Measurements from ENCODE around the gene PTPN4.

Gene PTPN4

DNA sequence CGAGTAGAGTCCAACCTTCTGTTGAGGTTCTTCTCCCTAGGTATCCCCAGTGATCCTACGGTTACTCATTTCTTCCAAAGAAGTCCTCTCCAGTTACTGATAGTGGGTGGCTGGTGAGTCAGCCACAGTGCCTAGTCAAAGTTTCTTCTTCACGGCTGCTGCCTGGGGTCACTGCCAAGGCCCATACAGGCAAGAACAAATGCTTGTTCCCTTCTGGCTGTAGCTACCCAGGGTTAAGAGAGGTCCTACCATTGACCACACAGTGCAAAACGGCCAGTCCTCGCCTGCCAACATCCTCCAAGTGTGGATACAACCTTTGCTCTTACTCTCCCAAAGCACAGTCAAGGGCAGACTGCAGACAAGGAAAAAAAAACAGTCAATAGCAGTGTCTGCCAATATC, 2.9 kb upstream of the PTPN4 start:
- WGBS (ENCODE audit: insufficient coverage) = 99% methylated on average over 5 of the region's 5 CpGs
- Histone ChIP-seq H3K36me3 (ENCODE audit: control insufficient read depth in 4 of 4, insufficient read depth in 4 of 4, low read length in 3 of 4) (no peaks in the 10 kb centered on the region), H3K27me3 (replicated peaks in 2 of 5; ENCODE audit: control insufficient read depth in 4 of 5, insufficient read depth in 5 of 5, low read length in 4 of 5) (no peaks in the 10 kb centered on the region), H3K27ac (ENCODE audit: insufficient read depth in 1 of 2, low read depth in 1 of 2, low read length in 2 of 2, poor library complexity in 1 of 2, severe bottlenecking in 2 of 2) (no peak overlapping the region), H3K9me3 (ENCODE audit: control extremely low read depth in 1 of 5, control insufficient read depth in 4 of 5, insufficient read depth in 2 of 5, low read depth in 1 of 5, low read length in 4 of 5) (no peaks in the 10 kb centered on the region), H3K4me3 (ENCODE audit: control insufficient read depth in 1 of 7, extremely low read depth in 1 of 7, insufficient read depth in 4 of 7, low read depth in 2 of 7, low read length in 6 of 7) (no peak overlapping the region), H3K4me1 (ENCODE audit: control extremely low read depth in 1 of 4, control insufficient read depth in 4 of 4, insufficient read depth in 4 of 4, low read length in 3 of 4) (peaks cover 8 to 28% (median 20%) of the 10 kb centered on the region in 4 experiments)
- ChIA-PET CTCF (interaction anchor here (1.1 to 7.6 kb wide), 8 partner anchors 8 to 558 kb away, joined by 3 to 98 read pairs (median 7); no protein-coding TSS in a partner anchor), POLR2A (interaction anchor here (0.6 kb wide), 1 partner anchor 420 kb away, joined by 3 read pairs; no protein-coding TSS in a partner anchor)
- no peak for DNase-seq

DNA sequence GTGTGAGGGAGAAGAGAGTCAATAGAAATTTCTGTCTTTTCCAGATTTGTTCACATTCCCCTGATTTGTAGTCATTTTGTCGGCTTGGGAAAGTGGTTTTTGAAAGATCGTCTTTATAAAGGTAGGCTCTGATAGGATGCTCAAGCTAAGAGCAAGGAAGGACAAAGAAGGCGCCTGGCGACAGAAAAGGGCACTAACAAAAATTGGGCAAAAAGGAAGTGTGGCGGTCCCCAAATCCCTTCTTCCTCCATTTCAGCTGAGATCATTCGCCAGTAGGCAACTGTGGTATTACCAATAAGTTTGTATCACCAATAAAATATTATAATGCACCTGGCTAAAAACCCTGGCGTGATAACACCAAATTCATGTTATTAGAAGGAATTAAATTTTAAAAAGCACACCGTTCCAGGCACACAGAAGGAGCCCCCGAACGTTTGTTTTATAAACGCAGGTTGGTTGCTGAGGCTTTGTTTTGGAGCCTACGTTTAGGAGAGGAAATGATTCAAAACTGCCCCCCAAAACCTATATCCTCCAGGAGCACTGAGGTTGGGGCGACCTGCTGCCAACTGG, 756 bp upstream of the PTPN4 start:
- Histone ChIP-seq H3K4me1 (ENCODE audit: control extremely low read depth in 1 of 4, control insufficient read depth in 4 of 4, insufficient read depth in 4 of 4, low read length in 3 of 4) (peaks cover 12 to 38% (median 22%) of the 10 kb centered on the region in 4 experiments), H3K27me3 (replicated peaks in 2 of 5; ENCODE audit: control insufficient read depth in 4 of 5, insufficient read depth in 5 of 5, low read length in 4 of 5) (no peaks in the 10 kb centered on the region), H3K9me3 (ENCODE audit: control extremely low read depth in 1 of 5, control insufficient read depth in 4 of 5, insufficient read depth in 2 of 5, low read depth in 1 of 5, low read length in 4 of 5) (no peaks in the 10 kb centered on the region), H3K4me3 (ENCODE audit: control insufficient read depth in 1 of 7, extremely low read depth in 1 of 7, insufficient read depth in 4 of 7, low read depth in 2 of 7, low read length in 6 of 7) (peak overlapping the region; percentile 66 to 97 (median 91)), H3K27ac (ENCODE audit: insufficient read depth in 1 of 2, low read depth in 1 of 2, low read length in 2 of 2, poor library complexity in 1 of 2, severe bottlenecking in 2 of 2) (peak overlapping the region; percentile 58 to 90), H3K36me3 (ENCODE audit: control insufficient read depth in 4 of 4, insufficient read depth in 4 of 4, low read length in 3 of 4) (no peaks in the 10 kb centered on the region)
- no peak for DNase-seq
- 77% methylated on average over 3 of the region's 13 CpGs for WGBS (ENCODE audit: insufficient coverage)
- CTCF ChIA-PET = interaction anchor here (0.8 to 7.6 kb wide), 2 partner anchors 26 to 62 kb away, joined by 4 to 98 read pairs; no protein-coding TSS in a partner anchor
- POLR2A ChIA-PET = no interaction called here

DNA sequence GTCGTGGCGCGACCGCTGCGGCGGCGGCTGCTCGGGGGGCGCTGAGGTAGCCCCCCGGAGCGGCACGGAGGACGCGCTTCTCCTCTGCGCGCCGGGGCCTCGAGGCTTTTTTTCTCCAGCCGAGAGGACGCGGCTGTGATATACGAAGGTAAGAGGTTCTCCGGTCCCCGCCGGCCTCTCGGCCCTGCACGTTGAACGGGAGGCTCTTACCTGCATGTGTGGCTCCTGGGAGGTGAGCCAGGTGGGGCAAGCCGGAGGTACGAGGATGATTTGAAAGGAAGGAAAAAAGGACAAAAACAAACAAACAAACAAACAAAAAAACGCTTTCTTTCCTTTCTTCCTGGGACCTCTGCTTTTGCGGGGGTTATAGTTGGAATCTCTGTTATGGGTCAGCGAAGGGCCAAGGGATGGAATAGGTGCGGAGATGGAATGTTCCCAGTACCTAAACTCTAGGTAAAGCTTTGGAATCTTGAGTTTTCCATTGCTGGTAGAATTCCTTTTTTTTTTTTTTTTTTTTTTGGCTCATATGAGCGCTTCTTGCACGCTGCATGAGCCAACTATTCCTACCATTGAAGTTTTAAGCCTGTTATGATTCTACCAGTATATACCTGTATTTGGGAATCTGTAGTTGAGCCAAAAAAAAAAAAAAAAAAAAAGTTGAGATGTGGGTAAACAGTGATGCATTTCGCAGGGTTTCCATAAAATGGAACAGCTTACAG, 674 bp downstream of the PTPN4 start:
- no peak for DNase-seq
- H3K4me3 ChIP-seq (ENCODE audit: control insufficient read depth in 1 of 7, extremely low read depth in 1 of 7, insufficient read depth in 4 of 7, low read depth in 2 of 7, low read length in 6 of 7) = peak overlapping the region; percentile 66 to 97 (median 91)
- H3K4me1 ChIP-seq (ENCODE audit: control extremely low read depth in 1 of 4, control insufficient read depth in 4 of 4, insufficient read depth in 4 of 4, low read length in 3 of 4) = peaks cover 12 to 38% (median 22%) of the 10 kb centered on the region in 4 experiments
- no peaks in the 10 kb centered on the region for H3K9me3 ChIP-seq (ENCODE audit: control extremely low read depth in 1 of 5, control insufficient read depth in 4 of 5, insufficient read depth in 2 of 5, low read depth in 1 of 5, low read length in 4 of 5)
- 5% methylated on average over 11 of the region's 37 CpGs for WGBS (ENCODE audit: insufficient coverage)
- peak overlapping the region; percentile 83 to 90 for H3K27ac ChIP-seq (ENCODE audit: insufficient read depth in 1 of 2, low read depth in 1 of 2, low read length in 2 of 2, poor library complexity in 1 of 2, severe bottlenecking in 2 of 2)
- H3K27me3 ChIP-seq (replicated peaks in 2 of 5; ENCODE audit: control insufficient read depth in 4 of 5, insufficient read depth in 5 of 5, low read length in 4 of 5) = no peaks in the 10 kb centered on the region
- ChIA-PET POLR2A (no interaction called here), CTCF (interaction anchor here (0.6 to 2.2 kb wide), 2 partner anchors 60 to 400 kb away, joined by 3 to 5 read pairs; no protein-coding TSS in a partner anchor)
- no peaks in the 10 kb centered on the region for H3K36me3 ChIP-seq (ENCODE audit: control insufficient read depth in 4 of 4, insufficient read depth in 4 of 4, low read length in 3 of 4)

GRCh38 chr2:119760956-119761275, 1.2 kb downstream of the PTPN4 start:
- H3K27ac ChIP-seq (ENCODE audit: insufficient read depth in 1 of 2, low read depth in 1 of 2, low read length in 2 of 2, poor library complexity in 1 of 2, severe bottlenecking in 2 of 2) = peak overlapping the region in 1 of 2 experiments; percentile 90
- DNase-seq = peak in 2 of 3 donors; percentile 19 to 37

DNA sequence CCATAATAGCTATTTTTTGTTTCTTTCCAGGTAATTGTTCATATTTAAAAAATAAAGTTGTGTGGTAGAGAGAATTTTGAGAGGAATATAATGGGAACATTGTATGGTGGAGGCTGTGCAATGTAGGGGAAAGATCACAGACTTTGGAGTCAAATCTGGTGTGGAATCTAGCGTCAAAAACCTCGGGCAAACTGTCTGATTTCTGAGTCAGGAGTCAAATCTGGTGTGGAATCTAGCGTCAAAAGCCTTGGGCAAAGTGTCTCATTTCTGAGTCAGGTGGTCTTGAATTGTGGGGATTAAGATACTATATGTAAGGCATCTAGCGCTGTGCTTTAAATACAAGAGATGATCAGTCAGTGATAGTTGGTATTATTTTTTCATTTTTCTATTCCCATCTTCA, 5.1 kb downstream of the PTPN4 start:
- CTCF ChIA-PET = no interaction called here
- no peaks in the 10 kb centered on the region for H3K27me3 ChIP-seq (replicated peaks in 2 of 5; ENCODE audit: control insufficient read depth in 4 of 5, insufficient read depth in 5 of 5, low read length in 4 of 5)
- H3K4me3 ChIP-seq (ENCODE audit: control insufficient read depth in 1 of 7, extremely low read depth in 1 of 7, insufficient read depth in 4 of 7, low read depth in 2 of 7, low read length in 6 of 7) = no peak overlapping the region
- no peaks in the 10 kb centered on the region for H3K9me3 ChIP-seq (ENCODE audit: control extremely low read depth in 1 of 5, control insufficient read depth in 4 of 5, insufficient read depth in 2 of 5, low read depth in 1 of 5, low read length in 4 of 5)
- no peak for DNase-seq
- H3K27ac ChIP-seq (ENCODE audit: insufficient read depth in 1 of 2, low read depth in 1 of 2, low read length in 2 of 2, poor library complexity in 1 of 2, severe bottlenecking in 2 of 2) = no peak overlapping the region
- WGBS (ENCODE audit: insufficient coverage) = 100% methylated on average over 2 of the region's 4 CpGs
- H3K4me1 ChIP-seq (ENCODE audit: control extremely low read depth in 1 of 4, control insufficient read depth in 4 of 4, insufficient read depth in 4 of 4, low read length in 3 of 4) = peaks cover 10 to 29% (median 17%) of the 10 kb centered on the region in 4 experiments
- no peaks in the 10 kb centered on the region for H3K36me3 ChIP-seq (ENCODE audit: control insufficient read depth in 4 of 4, insufficient read depth in 4 of 4, low read length in 3 of 4)
- POLR2A ChIA-PET = no interaction called here

More at GRCh38 chr2:119760956-119761275, 1.2 kb downstream of the PTPN4 start:
- H3K4me1 ChIP-seq (ENCODE audit: control extremely low read depth in 1 of 4, control insufficient read depth in 4 of 4, insufficient read depth in 4 of 4, low read length in 3 of 4) = peaks cover 12 to 38% (median 22%) of the 10 kb centered on the region in 4 experiments
- 9% methylated on average over 4 of the region's 4 CpGs for WGBS (ENCODE audit: insufficient coverage)
- H3K36me3 ChIP-seq (ENCODE audit: control insufficient read depth in 4 of 4, insufficient read depth in 4 of 4, low read length in 3 of 4) = no peaks in the 10 kb centered on the region
- CTCF ChIA-PET = interaction anchor here (0.6 to 2.2 kb wide), 3 partner anchors 33 to 64 kb away, joined by 3 to 5 read pairs (median 3); no protein-coding TSS in a partner anchor
- H3K4me3 ChIP-seq (ENCODE audit: control insufficient read depth in 1 of 7, extremely low read depth in 1 of 7, insufficient read depth in 4 of 7, low read depth in 2 of 7, low read length in 6 of 7) = peak overlapping the region in 6 of 7 experiments; percentile 80 to 97 (median 93)
- H3K9me3 ChIP-seq (ENCODE audit: control extremely low read depth in 1 of 5, control insufficient read depth in 4 of 5, insufficient read depth in 2 of 5, low read depth in 1 of 5, low read length in 4 of 5) = no peaks in the 10 kb centered on the region
- no peaks in the 10 kb centered on the region for H3K27me3 ChIP-seq (replicated peaks in 2 of 5; ENCODE audit: control insufficient read depth in 4 of 5, insufficient read depth in 5 of 5, low read length in 4 of 5)
- POLR2A ChIA-PET = no interaction called here

GRCh38 chr2:119765433-119766002, 5.8 kb downstream of the PTPN4 start:
- H3K4me1 ChIP-seq (ENCODE audit: control extremely low read depth in 1 of 4, control insufficient read depth in 4 of 4, insufficient read depth in 4 of 4, low read length in 3 of 4) = peaks cover 6 to 26% (median 15%) of the 10 kb centered on the region in 4 experiments
- no peak overlapping the region for H3K4me3 ChIP-seq (ENCODE audit: control insufficient read depth in 1 of 7, extremely low read depth in 1 of 7, insufficient read depth in 4 of 7, low read depth in 2 of 7, low read length in 6 of 7)
- no peak overlapping the region for H3K27ac ChIP-seq (ENCODE audit: insufficient read depth in 1 of 2, low read depth in 1 of 2, low read length in 2 of 2, poor library complexity in 1 of 2, severe bottlenecking in 2 of 2)
- no peaks in the 10 kb centered on the region for H3K36me3 ChIP-seq (ENCODE audit: control insufficient read depth in 4 of 4, insufficient read depth in 4 of 4, low read length in 3 of 4)
- WGBS (ENCODE audit: insufficient coverage) = 93% methylated on average over 5 of the region's 5 CpGs
- H3K9me3 ChIP-seq (ENCODE audit: control extremely low read depth in 1 of 5, control insufficient read depth in 4 of 5, insufficient read depth in 2 of 5, low read depth in 1 of 5, low read length in 4 of 5) = no peaks in the 10 kb centered on the region
- POLR2A ChIA-PET = no interaction called here
- CTCF ChIA-PET = no interaction called here
- DNase-seq = no peak
- H3K27me3 ChIP-seq (replicated peaks in 2 of 5; ENCODE audit: control insufficient read depth in 4 of 5, insufficient read depth in 5 of 5, low read length in 4 of 5) = no peaks in the 10 kb centered on the region

DNA sequence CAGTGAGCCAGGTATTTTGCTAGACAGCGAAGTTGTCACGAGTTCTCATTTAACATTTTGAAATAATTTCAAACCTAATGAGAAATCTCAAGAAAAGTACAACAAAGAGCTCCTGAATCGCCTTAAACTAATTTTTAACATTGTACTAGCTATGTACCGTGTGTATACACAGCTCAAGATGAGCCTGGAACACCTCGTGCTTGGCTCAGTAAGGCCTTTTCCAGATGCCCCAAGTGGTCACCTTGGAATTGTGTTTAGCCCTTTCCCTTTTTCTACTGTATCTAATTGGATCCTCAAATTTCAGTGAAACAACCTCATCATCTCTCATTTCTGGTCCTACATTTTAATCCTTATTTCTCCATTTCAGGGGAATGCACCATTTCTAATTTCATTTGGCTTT, 7.2 kb downstream of the PTPN4 start:
- DNase-seq = no peak
- Histone ChIP-seq H3K9me3 (ENCODE audit: control extremely low read depth in 1 of 5, control insufficient read depth in 4 of 5, insufficient read depth in 2 of 5, low read depth in 1 of 5, low read length in 4 of 5) (no peaks in the 10 kb centered on the region), H3K27ac (ENCODE audit: insufficient read depth in 1 of 2, low read depth in 1 of 2, low read length in 2 of 2, poor library complexity in 1 of 2, severe bottlenecking in 2 of 2) (no peak overlapping the region), H3K27me3 (replicated peaks in 2 of 5; ENCODE audit: control insufficient read depth in 4 of 5, insufficient read depth in 5 of 5, low read length in 4 of 5) (no peaks in the 10 kb centered on the region), H3K36me3 (ENCODE audit: control insufficient read depth in 4 of 4, insufficient read depth in 4 of 4, low read length in 3 of 4) (no peaks in the 10 kb centered on the region), H3K4me3 (ENCODE audit: control insufficient read depth in 1 of 7, extremely low read depth in 1 of 7, insufficient read depth in 4 of 7, low read depth in 2 of 7, low read length in 6 of 7) (no peak overlapping the region), H3K4me1 (ENCODE audit: control extremely low read depth in 1 of 4, control insufficient read depth in 4 of 4, insufficient read depth in 4 of 4, low read length in 3 of 4) (peaks cover 0 to 13% (median 7%) of the 10 kb centered on the region in 4 experiments)
- WGBS (ENCODE audit: insufficient coverage) = 100% methylated on average over 4 of the region's 5 CpGs
- ChIA-PET POLR2A (no interaction called here), CTCF (no interaction called here)
